Sigmoid colon (tissue), 3 donors: ENCODE measurements around the gene FAM210A.

Experiments
- CTCF ChIP-seq, 4 experiments: fragments of 450-650 bp in 3 of 4; fragments of 200-600 bp in 1 of 4; IDR thresholded peaks; one replicate each; pipeline ENCODE4 v1.5.1; 2016 to 2019; ENCODE audit warnings: antibody characterized with exemption in 4 of 4, mild to moderate bottlenecking in 3 of 4, moderate library complexity in 2 of 4
- POLR2A ChIP-seq, 2 donors: fragments of 450-650 bp; IDR thresholded peaks; one replicate each; pipeline ENCODE4 v1.6.1; 2016; ENCODE audit warnings: antibody characterized with exemption in 2 of 2, mild to moderate bottlenecking in 2 of 2, moderate library complexity in 2 of 2

- no peak for TF ChIP-seq CTCF (IDR thresholded peaks at IDR 0.05)
- no peak for TF ChIP-seq POLR2A (IDR thresholded peaks at IDR 0.05)
These were observed 29.9 kb upstream of the FAM210A start for GRCh38 chr18:13756261-13756660.
